HepG2 (cell line): ENCODE measurements around the gene ICAM2. TPM values are rescaled to one million over a fixed set of nuclear protein-coding genes. Genes with fewer than 3 reads are reported as not detected.

Experiments
- AHR ChIP-seq: IDR thresholded peaks from 2 replicates; pipeline ENCODE4 v1.6.1; 2018; ENCODE audit warnings: missing genetic modification reagents, missing compliant biosample characterization
- ARNT2 ChIP-seq: sonication (generic); formaldehyde crosslinking; IDR thresholded peaks from 2 replicates; pipeline ENCODE4 v1.8.0; 2022; ENCODE audit warnings: mild to moderate bottlenecking, low read depth, missing genetic modification reagents, moderate library complexity
- CAMTA2 ChIP-seq: sonication (generic); formaldehyde crosslinking; IDR thresholded peaks from 2 replicates; pipeline ENCODE4 v1.4.0; 2020; ENCODE audit warnings: mild to moderate bottlenecking, missing genetic modification reagents, borderline replicate concordance
- ETV5 ChIP-seq: IDR thresholded peaks from 2 replicates; pipeline ENCODE4 v1.6.1; 2018; ENCODE audit warnings: missing biosample characterization, missing genetic modification reagents, inconsistent platforms, borderline replicate concordance
- FOXA1 ChIP-seq, 2 experiments: fragments of 450-650 bp in 1 of 2; sonication (generic) in 1 of 2; formaldehyde crosslinking in 1 of 2; IDR thresholded peaks; 2 replicates each; pipeline versions ENCODE4 v1.4.0 to v1.6.1; 2016 to 2020; ENCODE audit warnings: missing genetic modification reagents in 1 of 2
- GLI4 ChIP-seq: sonication (generic); formaldehyde crosslinking; IDR thresholded peaks from 2 replicates; pipeline ENCODE4 v1.5.1; 2020; ENCODE audit warnings: missing genetic modification reagents, mild to moderate bottlenecking, moderate library complexity, borderline replicate concordance
- HNF1B ChIP-seq: sonication (generic); formaldehyde crosslinking; IDR thresholded peaks from 2 replicates; pipeline ENCODE4 v1.5.1; 2020; ENCODE audit warnings: mild to moderate bottlenecking, moderate library complexity, missing genetic modification reagents
- HNRNPL ChIP-seq: fragments of 200-400 bp; formaldehyde crosslinking; IDR thresholded peaks from 2 replicates; pipeline ENCODE4 v1.6.1; 2017; ENCODE audit warnings: mild to moderate bottlenecking, low read depth, low read length
- JUN ChIP-seq: sonication (generic); formaldehyde crosslinking; IDR thresholded peaks from 2 replicates; pipeline ENCODE4 v1.4.0; 2020; ENCODE audit warnings: mild to moderate bottlenecking, missing genetic modification reagents
- KLF11 ChIP-seq: IDR thresholded peaks from 2 replicates; pipeline ENCODE4 v1.6.1; 2016; ENCODE audit warnings: missing compliant biosample characterization
- KLF15 ChIP-seq: sonication (generic); formaldehyde crosslinking; IDR thresholded peaks from 2 replicates; pipeline ENCODE4 v1.8.1; 2023; ENCODE audit warnings: borderline replicate concordance, mild to moderate bottlenecking, inconsistent platforms, missing genetic modification reagents, mixed read lengths
- NR2F1 ChIP-seq, 2 experiments: fragments of 450-650 bp in 1 of 2; formaldehyde crosslinking in 1 of 2; IDR thresholded peaks; 2 replicates each; pipeline versions ENCODE4 v1.5.0 to v1.6.1; 2016 to 2020; ENCODE audit warnings: mild to moderate bottlenecking in 1 of 2, missing compliant biosample characterization in 1 of 2, missing genetic modification reagents in 1 of 2, moderate library complexity in 1 of 2
- NR2F6 ChIP-seq, 2 experiments: IDR thresholded peaks; 2 replicates each; pipeline ENCODE4 v1.6.1; 2016; ENCODE audit warnings: antibody characterized with exemption in 1 of 2, mild to moderate bottlenecking in 1 of 2
- SALL1 ChIP-seq: sonication (generic); formaldehyde crosslinking; IDR thresholded peaks from 2 replicates; pipeline ENCODE4 v1.8.0; 2022; ENCODE audit warnings: mild to moderate bottlenecking, missing genetic modification reagents
- SUZ12 ChIP-seq: fragments of 150-350 bp; IDR thresholded peaks from 2 replicates; pipeline ENCODE4 v1.6.1; 2014; ENCODE audit warnings: low read depth, low read length
- TCF7 ChIP-seq: sonication (generic); IDR thresholded peaks from 2 replicates; pipeline ENCODE4 v1.6.1; 2016; ENCODE audit warnings: antibody characterized with exemption, low read depth
- ZBTB42 ChIP-seq: sonication (generic); formaldehyde crosslinking; IDR thresholded peaks from 2 replicates; pipeline ENCODE4 v1.5.0; 2020; ENCODE audit warnings: mild to moderate bottlenecking, missing genetic modification reagents
- ZNF280D ChIP-seq: sonication (generic); formaldehyde crosslinking; IDR thresholded peaks from 2 replicates; pipeline ENCODE4 v1.5.1; 2020; ENCODE audit warnings: mild to moderate bottlenecking, missing genetic modification reagents
- ZNF333 ChIP-seq: sonication (generic); formaldehyde crosslinking; IDR thresholded peaks from 2 replicates; pipeline ENCODE4 v1.4.0; 2020; ENCODE audit warnings: mild to moderate bottlenecking, missing genetic modification reagents, borderline replicate concordance
- ZNF616 ChIP-seq: sonication (generic); formaldehyde crosslinking; IDR thresholded peaks from 2 replicates; pipeline ENCODE4 v1.5.0; 2020; ENCODE audit warnings: low read depth, mild to moderate bottlenecking, missing genetic modification reagents
- ZNF619 ChIP-seq: sonication (generic); formaldehyde crosslinking; IDR thresholded peaks from 2 replicates; pipeline ENCODE4 v1.4.0; 2020; ENCODE audit warnings: mild to moderate bottlenecking, missing genetic modification reagents
- ZNF710 ChIP-seq: sonication (generic); formaldehyde crosslinking; IDR thresholded peaks from 2 replicates; pipeline ENCODE4 v1.5.0; 2020; ENCODE audit warnings: mild to moderate bottlenecking, missing genetic modification reagents, borderline replicate concordance
- ZNF83 ChIP-seq: sonication (generic); formaldehyde crosslinking; IDR thresholded peaks from 2 replicates; pipeline ENCODE4 v1.4.0; 2020; ENCODE audit warnings: missing genetic modification reagents, mild to moderate bottlenecking, borderline replicate concordance
- polyA plus RNA-seq, 8 experiments: library from polyadenylated mRNA; depleted of rRNA in 3 of 8; stranded (reverse) in 7 of 8; unstranded in 1 of 8; fragments of >200 nt; fragmentation: Illumina TruSeq in 4 of 8; extraction: Trizol in 4 of 8; gene quantifications; 2 replicates each; pipeline versions ENCODE4 v1.2.1 to v1.2.3, GENCODE V29; 2011 to 2016; ENCODE audit warnings: low read depth in 4 of 8, missing spikeins in 1 of 8, mixed read lengths in 1 of 8; ENCODE audit not compliant: insufficient read depth in 1 of 8
- total RNA-seq, 5 experiments: library from RNA; depleted of rRNA; stranded (reverse); fragments of >200 nt; fragmentation: Illumina TruSeq; extraction: Trizol; gene quantifications; 2 replicates each; pipeline ENCODE4 v1.2.3, GENCODE V29; 2016; ENCODE audit warnings: low read depth in 1 of 5

ICAM2 gene
- total and polyA plus RNA-seq, 2 of the 13 experiments (the other 11 are each of a cell fraction or from before 2014, with no cell fraction given): 10.9 to 20.8 TPM

GRCh38 chr17:64005734-64006167 is 14.7 kb downstream of the ICAM2 start (continued):
- TF ChIP-seq ZNF619 (CRISPR knock-in tag) (no peak; the same call in 1 of the 2 replicates), HNRNPL (peak; percentile 71; the same call in 1 of the 2 replicates), TCF7 (no peak), SALL1 (CRISPR knock-in tag) (peak; percentile 52; the same call in 1 of the 2 replicates), KLF15 (CRISPR knock-in tag) (no peak), ZNF280D (CRISPR knock-in tag) (no peak), AHR (CRISPR knock-in tag) (no peak), HNF1B (0 out of 2 replicates have a peak, but pooled peaks have one; percentile 39), NR2F1 (CRISPR knock-in tag; IDR thresholded peaks at IDR 0.05) (no peak), CAMTA2 (CRISPR knock-in tag) (no peak), GLI4 (CRISPR knock-in tag) (no peak), ARNT2 (CRISPR knock-in tag) (no peak), ZNF616 (CRISPR knock-in tag) (no peak), FOXA1 (IDR thresholded peaks at IDR 0.05) (no peak), FOXA1 (CRISPR knock-in tag; IDR thresholded peaks at IDR 0.05) (peak; percentile 47), ZBTB42 (CRISPR knock-in tag) (no peak), ETV5 (peak; percentile 11; the same call in 1 of the 2 replicates), SUZ12 (no peak), NR2F6 (IDR thresholded peaks at IDR 0.05) (no peak), NR2F6 (CRISPR knock-in tag; IDR thresholded peaks at IDR 0.05) (peak; percentile 22; the same call in 1 of the 2 replicates), JUN (CRISPR knock-in tag) (no peak), KLF11 (no peak), ZNF710 (CRISPR knock-in tag) (0 out of 2 replicates have a peak, but pooled peaks have one; percentile 34), ZNF83 (CRISPR knock-in tag) (no peak), ZNF333 (0 out of 2 replicates have a peak, but pooled peaks have one; percentile 51)
